Suprapubic skin (tissue), 4 donors: ENCODE measurements around the gene CYP2U1.

Experiments used
- EP300 ChIP-seq: sonication (generic); formaldehyde crosslinking; IDR thresholded peaks from one replicate; pipeline ENCODE4 v1.6.1; 2017; ENCODE audit warnings: antibody characterized with exemption
- POLR2AphosphoS5 ChIP-seq, 3 donors: sonication (generic); formaldehyde crosslinking; IDR thresholded peaks; one replicate each; pipeline ENCODE4 v1.6.1; 2017; ENCODE audit warnings: antibody characterized with exemption in 3 of 3
- TF ChIP-seq, protein P1 (sequence below), 2 donors: fragments of 200-600 bp in 1 of 2; fragments of 450-650 bp in 1 of 2; sonication (generic) in 1 of 2; IDR thresholded peaks; one replicate each; pipeline ENCODE4 v1.5.1; 2016 to 2019; ENCODE audit warnings: antibody characterized with exemption in 2 of 2, mild to moderate bottlenecking in 1 of 2, moderate library complexity in 1 of 2

DNA sequence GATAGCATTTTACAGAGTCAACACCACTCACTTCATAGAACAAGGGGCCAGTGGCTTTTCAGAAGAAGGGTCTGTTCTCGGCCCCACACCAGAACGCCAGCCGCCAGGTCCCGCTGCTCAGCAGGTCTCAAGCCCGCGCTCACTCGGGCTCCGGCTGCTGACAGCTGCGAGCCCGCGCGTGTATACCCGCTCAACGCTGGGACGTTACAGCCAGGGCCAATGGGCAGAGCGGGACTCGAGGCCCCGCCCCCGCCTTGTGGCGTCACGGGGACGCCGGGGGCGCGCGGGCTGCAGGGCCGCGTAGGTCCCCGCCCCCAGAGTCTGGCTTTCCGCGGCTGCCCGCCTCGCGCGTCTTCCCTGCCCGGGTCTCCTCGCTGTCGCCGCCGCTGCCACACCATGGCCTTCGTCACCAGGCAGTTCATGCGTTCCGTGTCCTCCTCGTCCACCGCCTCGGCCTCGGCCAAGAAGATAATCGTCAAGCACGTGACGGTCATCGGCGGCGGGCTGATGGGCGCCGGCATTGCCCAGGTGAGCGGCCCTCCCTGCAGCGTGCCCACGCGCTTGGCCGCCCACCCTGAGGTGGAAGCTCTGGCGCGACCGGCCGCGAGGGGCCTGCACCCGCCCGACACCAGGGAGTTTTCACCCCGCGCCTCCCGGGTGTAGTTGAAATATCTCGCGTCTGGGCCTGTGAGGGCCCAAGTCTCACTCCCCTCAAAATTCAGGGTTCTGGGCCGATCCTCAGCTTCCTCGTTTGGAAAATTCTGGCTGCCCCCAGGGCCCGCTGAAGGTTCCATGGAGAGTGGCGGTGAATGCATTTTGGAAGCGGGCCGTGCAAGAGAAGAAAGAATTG, 58.4 kb downstream of the CYP2U1 start, which contains the start of gene HADH:
- TF ChIP-seq, protein P1, sequence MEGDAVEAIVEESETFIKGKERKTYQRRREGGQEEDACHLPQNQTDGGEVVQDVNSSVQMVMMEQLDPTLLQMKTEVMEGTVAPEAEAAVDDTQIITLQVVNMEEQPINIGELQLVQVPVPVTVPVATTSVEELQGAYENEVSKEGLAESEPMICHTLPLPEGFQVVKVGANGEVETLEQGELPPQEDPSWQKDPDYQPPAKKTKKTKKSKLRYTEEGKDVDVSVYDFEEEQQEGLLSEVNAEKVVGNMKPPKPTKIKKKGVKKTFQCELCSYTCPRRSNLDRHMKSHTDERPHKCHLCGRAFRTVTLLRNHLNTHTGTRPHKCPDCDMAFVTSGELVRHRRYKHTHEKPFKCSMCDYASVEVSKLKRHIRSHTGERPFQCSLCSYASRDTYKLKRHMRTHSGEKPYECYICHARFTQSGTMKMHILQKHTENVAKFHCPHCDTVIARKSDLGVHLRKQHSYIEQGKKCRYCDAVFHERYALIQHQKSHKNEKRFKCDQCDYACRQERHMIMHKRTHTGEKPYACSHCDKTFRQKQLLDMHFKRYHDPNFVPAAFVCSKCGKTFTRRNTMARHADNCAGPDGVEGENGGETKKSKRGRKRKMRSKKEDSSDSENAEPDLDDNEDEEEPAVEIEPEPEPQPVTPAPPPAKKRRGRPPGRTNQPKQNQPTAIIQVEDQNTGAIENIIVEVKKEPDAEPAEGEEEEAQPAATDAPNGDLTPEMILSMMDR (IDR thresholded peaks at IDR 0.05) = no peak
- TF ChIP-seq POLR2AphosphoS5 (IDR thresholded peaks at IDR 0.05) (peak in 1 of 3 donors; percentile 49), EP300 (no peak)
